ENCODE results near the gene PPP1R3A.

DNA sequence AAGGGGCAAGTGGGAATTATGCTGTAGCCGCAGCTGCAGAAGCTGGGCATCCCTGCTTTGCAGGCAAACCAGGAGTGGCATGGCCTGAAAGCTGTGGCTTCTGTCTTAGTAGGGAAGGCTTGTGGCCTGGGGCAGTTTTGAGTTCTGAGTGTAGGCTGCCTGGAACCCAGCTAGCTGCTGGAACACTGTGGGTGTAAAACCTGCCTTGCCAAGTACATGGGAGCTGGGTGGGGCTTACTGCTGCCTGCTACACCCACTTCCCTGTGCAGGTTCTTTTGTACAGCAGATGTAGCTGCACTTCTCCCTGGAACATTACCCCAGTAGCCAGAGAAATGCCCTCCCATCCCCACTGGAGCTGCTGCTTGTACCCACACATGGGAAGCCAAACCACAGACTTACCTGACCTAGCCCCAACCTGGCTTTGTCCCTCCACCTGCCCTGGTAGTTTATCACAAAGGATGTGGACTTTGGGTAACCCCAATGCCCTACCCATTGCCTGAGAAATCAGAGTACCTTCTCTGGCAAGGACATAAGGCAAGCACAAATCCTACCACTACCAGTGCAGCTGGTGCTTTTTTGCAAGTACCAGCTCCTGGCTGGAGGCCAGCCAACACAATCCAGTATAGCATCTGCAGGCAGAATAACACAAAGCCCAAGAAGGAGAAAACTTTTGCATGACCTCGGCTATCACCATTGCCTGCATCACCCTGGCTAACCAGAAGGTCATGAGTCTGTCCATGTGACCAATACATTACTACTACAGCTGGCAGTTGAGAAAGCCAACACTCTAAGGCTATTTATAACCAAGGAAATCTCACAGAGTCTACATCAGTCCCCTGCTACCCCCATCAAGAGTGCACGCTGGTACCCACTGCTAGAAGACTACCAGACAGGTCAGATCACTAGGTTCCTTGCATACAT, 26.5 kb upstream of the PPP1R3A start:
- TF ChIP-seq, protein P1, sequence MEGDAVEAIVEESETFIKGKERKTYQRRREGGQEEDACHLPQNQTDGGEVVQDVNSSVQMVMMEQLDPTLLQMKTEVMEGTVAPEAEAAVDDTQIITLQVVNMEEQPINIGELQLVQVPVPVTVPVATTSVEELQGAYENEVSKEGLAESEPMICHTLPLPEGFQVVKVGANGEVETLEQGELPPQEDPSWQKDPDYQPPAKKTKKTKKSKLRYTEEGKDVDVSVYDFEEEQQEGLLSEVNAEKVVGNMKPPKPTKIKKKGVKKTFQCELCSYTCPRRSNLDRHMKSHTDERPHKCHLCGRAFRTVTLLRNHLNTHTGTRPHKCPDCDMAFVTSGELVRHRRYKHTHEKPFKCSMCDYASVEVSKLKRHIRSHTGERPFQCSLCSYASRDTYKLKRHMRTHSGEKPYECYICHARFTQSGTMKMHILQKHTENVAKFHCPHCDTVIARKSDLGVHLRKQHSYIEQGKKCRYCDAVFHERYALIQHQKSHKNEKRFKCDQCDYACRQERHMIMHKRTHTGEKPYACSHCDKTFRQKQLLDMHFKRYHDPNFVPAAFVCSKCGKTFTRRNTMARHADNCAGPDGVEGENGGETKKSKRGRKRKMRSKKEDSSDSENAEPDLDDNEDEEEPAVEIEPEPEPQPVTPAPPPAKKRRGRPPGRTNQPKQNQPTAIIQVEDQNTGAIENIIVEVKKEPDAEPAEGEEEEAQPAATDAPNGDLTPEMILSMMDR (IDR thresholded peaks at IDR 0.05; ENCODE audit: low read depth, low read length) = no peak
- TF ChIP-seq EZH2phosphoT487 (IDR thresholded peaks at IDR 0.05; ENCODE audit: low read depth) = no peak
